Cardiac septum (tissue), 1 donor: Measurements from ENCODE around the gene PLEKHA7. TPM values are rescaled to one million over a fixed set of nuclear protein-coding genes. Genes with fewer than 3 reads are reported as not detected.
"Not testable (repeated sequence)": the region's sequence is repeated elsewhere in the genome, so short reads cannot be mapped to it uniquely, and the experiment has no call there.

Source experiments
- DNase-seq: peaks from one replicate; pipeline ENCODE4 v3.0.0-alpha.2; 2020; ENCODE audit warnings: low spot score
- intact Hi-C: fragments of 100-400 bp; cut with DNase I; formaldehyde crosslinking; loops from one replicate; pipeline ENCODE4 v1.14.0; 2022
- total RNA-seq: library from RNA; stranded (reverse); fragmentation: NEBNext Ultra II Directional; extraction: Animal tissue kit (Norgen Biotek cat#: 25700); gene quantifications from one replicate; pipeline ENCODE4 v1.2.1, GENCODE V29; 2021
- donor health status: DM: no; HTN: no; CAD: no.

The PLEKHA7 gene
- total RNA-seq, 1 donor from 2014 or later = 77.1 TPM

DNA sequence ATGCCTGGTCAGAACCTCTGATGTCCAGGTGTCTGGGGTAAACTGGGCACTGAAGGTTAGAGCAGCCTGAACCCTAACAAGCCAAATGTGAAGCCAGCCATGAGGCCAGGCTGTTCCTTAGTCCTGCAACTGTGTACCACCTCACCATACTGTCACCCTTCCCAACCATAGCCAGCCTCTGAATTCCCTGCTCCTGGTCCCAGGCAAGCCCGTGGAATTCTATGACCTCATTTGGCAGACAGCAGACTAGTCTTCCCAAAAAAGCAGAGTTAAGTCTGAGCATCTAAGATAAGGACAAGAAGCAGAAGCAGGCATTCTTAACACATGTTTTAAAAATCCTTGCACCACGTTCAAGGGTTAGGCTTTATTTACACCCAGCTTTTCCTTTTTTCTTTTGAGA, 140.9 kb downstream of the PLEKHA7 start:
- no peak for DNase-seq
- intact Hi-C loops = no loop called here

DNA sequence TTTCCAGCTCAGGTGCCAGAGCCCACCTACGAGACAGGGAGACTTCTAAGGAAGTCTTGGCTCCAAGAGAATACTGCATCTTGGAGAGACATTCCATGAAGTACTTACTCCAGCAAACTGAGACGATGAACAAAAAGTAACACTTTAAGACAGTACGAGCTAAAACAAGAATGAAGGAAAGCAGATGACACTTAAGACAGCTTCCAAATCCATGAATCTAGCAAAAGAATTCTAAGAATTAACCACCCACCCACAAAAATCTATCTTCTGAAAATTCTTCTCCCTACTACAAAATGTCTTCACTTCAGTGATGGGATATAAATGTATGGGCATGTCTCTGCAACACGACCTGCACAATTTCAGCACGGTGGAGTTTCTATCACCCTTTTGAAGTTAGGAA, 142.8 kb downstream of the PLEKHA7 start:
- DNase-seq = no peak
- intact Hi-C loops = no loop called here

DNA sequence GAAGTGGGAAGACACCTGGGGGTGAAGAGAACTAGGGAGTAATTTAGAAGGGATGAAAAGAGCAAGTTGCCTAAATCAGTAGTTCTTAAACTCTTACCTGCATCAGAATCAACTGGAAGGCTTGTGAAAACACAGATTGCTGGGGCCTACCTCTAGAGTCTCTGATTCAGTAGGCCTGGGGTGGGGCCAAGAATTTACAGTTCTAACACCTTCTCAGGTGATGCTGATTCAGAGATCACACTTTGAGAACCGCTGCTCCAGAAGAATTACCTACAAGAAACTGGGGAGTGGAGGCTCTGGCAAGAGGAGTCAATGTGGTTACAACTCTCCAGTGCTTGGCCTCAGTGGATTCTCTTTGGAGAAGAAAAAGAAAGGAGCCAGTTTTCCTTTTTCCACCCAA, 147.1 kb downstream of the PLEKHA7 start:
- intact Hi-C loops = no loop called here
- no peak for DNase-seq

DNA sequence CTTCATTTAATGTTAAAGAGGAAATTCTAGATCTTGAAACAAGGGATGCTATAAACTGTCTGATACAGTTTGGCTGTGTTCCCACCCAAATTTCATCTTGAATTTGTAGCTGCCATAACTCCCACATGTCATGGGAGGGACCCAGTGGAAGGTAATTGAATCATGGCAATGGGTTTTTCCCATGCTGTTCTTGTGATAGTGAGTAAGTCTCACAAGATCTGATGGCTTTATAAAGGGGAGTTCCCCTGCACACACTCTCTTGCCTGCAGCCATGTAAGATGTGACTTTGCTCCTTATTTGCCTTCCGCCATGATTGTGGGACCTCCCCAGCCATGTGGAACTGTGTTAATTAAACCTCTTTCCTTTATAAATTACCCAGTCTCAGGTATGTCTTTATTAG, 149.8 kb downstream of the PLEKHA7 start:
- intact Hi-C loops = not testable (repeated sequence)

DNA sequence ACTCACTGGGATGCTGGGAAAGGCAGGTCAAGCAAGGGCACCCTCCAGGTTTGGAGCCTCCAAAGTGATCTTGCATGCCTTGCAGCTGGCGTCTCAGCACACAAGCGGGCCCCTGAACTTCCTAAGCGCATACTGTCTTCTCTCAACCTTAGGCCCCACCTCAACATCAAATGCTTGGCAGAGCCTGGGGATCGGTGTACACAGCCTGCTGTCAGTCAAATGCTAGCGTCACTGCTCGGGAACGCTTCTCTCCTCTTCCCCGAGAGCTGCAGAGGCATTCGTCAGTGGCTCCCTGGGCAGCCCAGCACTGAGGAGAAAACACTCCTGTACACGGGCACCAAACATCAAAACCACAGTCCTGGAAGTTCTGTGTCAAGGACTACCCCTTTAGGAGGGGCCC, 150.8 kb downstream of the PLEKHA7 start:
- no peak for DNase-seq
- intact Hi-C loops = no loop called here

More for the DNA sequence above, 149.8 kb downstream of the PLEKHA7 start:
- DNase-seq = not testable (repeated sequence)

DNA sequence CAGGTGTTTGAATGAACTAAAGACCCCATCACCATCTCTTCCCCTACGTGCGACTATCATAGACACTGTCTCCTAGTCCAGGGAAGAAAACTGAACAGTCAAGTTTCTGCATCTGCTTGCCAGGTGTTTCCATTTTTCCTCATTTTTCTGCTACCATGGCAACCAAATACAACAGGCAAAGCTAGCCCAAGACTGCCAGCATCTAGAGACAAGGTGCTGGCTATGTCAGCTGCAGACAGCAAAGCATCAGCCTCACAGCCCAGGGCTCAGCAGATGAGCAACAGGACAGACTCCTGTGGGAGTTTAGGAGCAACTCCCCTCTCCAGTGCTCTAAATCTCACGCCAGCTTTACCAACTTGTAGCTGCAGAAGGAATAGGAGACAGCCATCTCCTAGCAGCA, 151.5 kb downstream of the PLEKHA7 start:
- DNase-seq = no peak
- intact Hi-C loops = no loop called here

DNA sequence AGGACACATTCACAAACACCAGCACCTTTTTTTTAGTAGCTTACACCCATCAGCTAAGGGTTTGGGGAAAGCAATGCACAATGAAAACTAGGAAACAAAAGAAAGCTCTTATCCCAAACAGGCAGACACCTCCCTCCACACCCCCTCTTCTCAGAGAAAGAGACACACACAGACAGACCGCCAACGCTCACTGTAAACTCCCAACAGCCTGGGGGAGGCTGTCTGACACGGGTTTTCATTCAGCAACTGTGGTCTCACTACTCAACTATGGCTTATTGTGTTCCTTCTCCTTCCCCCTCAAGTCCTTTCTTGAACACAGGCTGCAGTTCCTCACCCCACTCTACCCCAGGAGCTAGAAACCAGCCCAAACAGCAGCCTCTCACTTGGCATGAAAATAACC, 152.4 kb downstream of the PLEKHA7 start:
- intact Hi-C loops = no loop called here
- DNase-seq = no peak

DNA sequence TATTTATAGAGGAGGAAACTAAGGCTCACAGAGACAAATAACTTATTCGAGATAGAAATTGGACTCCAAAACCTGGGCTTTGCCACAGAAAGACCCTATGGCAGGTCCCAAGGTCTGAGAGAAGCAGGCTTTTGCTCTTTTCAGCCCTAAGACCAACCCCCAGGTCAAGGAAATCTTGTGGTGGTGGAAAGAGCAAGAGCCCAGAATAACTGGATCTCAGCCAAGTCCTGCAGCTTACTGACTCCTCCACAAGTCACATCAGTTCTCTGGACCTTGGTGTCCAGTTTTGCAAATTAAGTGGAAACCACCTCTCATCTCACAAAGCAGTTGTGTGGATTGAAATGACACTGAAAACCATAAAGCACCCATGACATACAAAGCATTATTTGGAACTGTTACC, 153.6 kb downstream of the PLEKHA7 start:
- intact Hi-C loops = no loop called here
- no peak for DNase-seq

DNA sequence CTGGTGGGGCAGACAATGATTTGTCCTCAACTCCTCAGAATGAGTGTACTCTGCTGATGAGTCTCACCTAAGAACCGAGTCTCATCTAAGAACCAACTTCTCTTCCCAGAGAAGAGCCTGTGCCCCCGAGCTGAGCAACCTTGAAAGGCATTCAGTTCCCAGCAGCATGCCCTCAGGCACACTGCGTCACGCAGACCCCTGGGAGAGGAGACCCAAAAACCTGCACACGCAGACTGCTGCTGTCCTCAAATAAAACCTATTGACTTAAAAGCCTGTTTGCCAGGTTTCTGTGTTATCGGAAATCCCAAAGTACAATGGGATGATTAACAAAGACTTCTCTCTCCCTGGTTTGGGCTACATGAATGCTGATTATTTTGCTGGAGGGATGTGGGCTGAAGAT, 154.6 kb downstream of the PLEKHA7 start:
- intact Hi-C loops = no loop called here
- DNase-seq = no peak

DNA sequence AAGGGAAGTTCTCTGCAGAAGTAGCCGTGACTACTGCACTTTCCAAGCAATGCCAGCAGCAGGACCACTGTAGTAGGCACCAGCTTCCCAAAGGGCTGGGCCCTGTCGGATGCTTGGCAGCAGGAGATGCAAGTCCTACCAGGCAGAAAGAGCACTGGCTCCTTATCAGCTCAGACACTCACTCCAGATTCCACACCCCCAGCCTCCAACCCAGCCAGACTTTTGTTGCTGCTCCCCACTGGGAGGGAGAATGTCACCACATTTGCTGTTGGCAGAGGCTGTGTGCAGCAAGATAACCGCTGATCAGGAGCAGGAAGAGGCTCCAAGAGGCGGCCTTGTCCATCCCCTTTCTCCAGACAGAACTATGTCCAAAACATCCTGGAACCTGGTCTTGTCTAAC, 157.0 kb downstream of the PLEKHA7 start:
- intact Hi-C loops = loop anchor here (2.0 kb wide), 1 partner anchor 78 kb away; no protein-coding TSS in a partner anchor
- peak; percentile 84 for DNase-seq

DNA sequence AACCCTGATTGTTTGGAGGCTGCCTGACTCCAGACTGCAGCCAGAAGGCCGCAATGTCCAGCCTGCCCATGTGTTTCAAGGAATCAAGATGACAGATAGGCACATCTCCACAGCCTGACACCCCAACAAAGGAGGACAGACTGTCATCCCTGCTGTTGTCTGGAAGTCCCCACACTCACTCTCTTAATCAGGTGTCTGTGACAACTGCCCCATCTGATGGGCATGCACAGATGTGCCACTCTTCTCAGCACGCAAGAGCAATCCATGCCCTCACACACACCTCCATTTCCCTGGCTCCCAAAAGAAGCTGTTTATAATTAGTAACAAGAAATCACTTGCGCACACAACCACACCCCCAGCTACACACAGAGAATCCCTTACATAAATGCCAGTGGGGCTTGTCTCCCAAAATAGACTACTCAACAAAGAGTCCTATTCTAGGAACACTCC, 158.2 kb downstream of the PLEKHA7 start:
- intact Hi-C loops = loop anchor here (1.0 to 2.0 kb wide), 2 partner anchors 25 to 79 kb away; no protein-coding TSS in a partner anchor
- no peak for DNase-seq

DNA sequence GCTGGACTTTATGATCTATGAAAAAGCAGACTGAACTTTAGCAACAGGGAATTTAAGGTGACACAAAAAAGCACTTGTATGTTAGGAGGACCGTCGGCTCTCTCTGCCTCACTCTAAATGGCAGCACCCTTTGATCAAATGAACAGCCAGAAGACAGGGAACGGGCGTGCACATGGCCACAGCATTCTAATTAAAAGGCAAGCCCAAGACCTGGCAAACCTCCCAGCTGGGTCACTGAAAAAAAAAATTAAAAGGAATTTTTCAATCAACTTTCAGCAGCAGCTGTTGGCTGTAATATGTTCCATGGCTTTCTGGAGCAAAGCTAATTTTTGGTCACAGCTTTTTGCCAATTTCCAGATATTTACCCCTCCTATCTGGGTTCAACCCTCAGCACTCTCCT, 159.2 kb downstream of the PLEKHA7 start:
- intact Hi-C loops = loop anchor here (5.0 kb wide), 1 partner anchor 43 kb away; no protein-coding TSS in a partner anchor
- DNase-seq = no peak

DNA sequence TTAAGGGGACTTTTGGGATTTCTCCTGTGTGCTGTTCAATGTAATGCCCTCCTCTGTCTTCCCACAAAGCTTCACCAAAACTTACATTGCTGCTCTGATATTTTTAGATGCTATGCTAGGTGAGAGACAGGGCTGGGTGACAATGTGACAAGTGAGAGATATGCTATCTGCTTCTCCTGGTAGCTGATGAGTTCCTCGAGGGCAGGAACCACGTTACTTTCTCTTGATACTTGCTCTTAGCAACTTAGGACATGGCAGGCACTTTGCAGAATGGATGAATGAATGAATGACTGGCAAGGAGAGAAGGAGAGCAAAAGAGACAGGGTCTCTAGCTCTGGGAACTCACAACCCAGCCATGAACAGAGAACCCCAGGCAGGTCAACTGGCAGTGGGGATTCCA, 160.4 kb downstream of the PLEKHA7 start:
- intact Hi-C loops = loop anchor here (5.0 kb wide), 1 partner anchor 42 kb away; no protein-coding TSS in a partner anchor
- DNase-seq = no peak

DNA sequence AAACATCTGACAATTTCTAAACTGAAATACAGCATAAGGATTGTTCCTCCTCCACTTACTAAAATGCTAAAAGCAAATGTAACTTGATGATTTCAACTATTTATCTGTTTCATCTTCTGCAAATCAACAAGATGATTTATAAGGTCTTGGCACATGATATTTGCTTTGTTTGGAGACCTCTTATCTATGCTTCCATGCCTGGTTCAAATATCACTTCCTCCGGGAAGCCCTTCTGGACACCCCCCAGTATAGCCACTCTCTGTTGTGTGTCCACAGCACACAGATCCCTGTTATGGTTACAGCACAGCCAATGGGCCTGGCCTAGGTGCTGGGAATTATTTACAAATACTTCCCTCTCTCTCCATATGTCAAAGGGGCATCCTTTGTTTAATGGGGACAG, 160.9 kb downstream of the PLEKHA7 start:
- DNase-seq = no peak
- intact Hi-C loops = loop anchor here (5.0 kb wide), 1 partner anchor 41 kb away; no protein-coding TSS in a partner anchor

DNA sequence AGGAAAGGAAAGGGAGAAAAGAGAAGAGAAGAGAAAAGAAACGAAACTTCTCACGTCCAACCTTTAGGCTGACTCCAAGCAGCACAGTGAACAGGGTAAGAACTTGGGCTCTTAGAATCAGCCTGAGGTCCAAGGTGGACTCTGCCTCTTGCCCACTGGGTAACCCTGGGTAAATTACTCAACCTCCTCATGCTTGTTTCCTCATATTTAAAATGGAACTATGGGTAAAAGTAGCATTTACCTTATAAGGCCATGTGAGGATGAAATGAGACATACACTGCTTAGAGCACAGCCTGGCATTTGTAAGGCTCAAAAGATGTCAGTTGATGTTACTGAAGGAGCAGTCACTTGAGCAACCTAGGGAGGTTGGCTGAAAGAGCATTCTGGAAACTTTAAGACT, 167.9 kb downstream of the PLEKHA7 start:
- intact Hi-C loops = no loop called here
- DNase-seq = no peak

DNA sequence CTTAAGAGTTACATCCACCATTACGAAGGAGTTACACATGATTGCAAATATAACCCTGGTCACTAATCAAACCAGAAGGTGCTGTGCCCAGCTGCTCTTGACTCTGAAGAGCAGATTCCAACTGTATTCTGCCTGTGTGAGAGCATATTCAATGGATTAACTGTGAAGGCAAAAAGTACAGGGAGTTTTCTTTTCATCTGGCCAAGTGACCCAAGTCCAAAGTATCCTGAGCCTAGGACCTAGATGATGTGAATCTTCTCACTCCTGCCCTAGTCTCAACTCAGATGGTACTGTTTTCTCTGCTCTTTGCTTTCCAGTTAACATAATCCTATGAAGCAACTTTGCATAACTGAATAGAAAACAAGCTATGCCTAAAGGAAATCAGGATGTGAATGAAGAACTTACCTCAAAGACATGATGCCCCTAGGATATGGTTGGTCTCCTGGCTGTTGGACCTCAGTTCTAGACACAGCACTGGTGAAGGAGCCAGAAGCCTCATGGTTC, 169.9 kb downstream of the PLEKHA7 start:
- intact Hi-C loops = no loop called here
- DNase-seq = no peak

DNA sequence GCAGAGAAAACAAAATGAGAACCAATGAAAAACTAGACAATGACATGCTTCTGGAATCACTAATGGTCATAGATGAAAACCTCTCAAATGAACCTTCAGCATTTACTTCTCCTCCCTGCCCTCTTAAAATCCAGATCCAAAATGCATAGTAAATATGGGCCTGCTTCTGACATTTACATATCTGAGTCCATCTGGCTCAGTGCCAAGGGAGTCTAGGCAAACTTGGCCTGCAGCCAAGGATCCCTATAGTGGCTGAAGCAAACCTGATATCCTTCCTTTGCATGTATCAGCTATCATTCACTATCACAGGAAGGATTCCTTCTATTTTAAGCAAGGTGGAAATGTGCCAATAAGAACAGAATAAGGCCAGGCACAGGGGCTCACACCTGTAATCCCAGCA, 170.9 kb downstream of the PLEKHA7 start:
- intact Hi-C loops = no loop called here
- no peak for DNase-seq

DNA sequence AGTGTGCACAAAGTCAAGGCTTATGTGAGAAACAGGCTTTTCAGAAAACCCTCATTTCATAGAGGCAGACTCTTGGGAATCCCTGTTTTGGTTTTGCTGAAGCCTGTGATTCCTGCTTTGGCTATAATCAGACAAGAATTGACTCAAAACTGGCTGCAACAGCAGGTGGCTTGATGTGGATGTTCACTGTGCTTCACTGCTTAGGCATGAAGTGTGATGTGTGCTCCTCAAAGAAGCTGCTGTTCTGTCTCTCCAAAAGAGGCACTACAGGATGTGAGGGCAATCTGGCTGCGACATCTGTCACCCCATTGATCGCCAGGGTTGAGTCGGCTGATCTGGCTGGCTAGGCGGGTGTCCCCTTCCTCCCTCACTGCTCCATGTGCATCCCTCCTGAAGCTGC, 172.2 kb downstream of the PLEKHA7 start:
- intact Hi-C loops = no loop called here
- DNase-seq = no peak

DNA sequence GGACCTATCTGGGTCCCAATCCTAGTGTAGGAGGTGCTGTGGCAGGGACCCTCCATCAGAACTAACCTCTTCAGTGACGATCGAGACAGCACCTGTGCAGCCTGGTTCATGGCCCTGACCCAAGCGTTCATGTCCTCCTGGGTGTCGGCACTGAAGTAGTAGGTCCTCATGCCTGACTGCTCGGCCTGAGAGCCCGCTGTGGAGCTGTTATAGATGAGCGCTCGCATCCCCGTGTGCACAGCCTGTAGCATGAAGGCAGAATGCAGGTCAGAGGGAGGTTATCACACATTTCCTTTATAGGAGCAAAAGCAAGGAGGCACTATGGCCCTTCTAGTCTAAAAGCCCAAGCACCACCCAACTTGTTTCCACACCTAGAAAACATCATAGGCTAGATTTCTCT, 172.7 kb downstream of the PLEKHA7 start:
- intact Hi-C loops = no loop called here
- DNase-seq = no peak

DNA sequence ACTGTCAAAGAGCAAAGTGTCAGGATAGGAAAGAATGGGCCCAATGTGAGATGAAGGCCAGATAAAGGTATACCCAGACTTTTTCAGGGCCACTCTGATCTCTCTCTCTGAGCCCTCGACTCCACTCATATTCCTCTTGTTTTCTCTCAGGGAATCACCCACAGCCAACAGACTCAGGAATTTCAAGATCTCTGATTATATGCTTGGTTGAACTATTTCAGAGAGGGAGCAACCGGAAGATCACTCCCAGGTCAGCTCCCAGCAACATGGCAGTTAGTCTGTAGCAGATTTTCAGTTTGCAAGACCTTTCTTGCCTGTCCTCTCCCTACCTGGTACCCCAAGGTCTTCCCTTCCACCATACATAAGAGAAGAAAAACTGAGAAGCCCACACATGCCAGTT, 173.3 kb downstream of the PLEKHA7 start:
- intact Hi-C loops = no loop called here
- no peak for DNase-seq

DNA sequence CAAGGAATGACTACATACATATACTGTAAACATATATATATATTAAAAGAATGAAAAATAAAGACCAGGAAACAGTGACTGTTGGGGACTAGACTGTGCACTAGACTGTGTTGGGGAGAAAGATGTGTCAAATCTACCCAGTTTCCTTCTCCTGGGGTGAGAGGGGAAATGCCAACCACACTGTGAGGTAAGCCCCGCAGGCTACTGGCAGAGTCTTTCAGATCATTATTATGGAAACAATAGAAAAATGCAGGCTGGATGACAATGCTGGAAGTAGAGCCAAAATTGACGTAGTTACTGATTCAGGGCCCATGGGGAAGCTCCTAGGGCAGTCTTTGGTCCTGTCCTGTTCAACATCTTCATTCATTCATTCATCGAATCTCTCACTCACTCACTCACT, 174.4 kb downstream of the PLEKHA7 start:
- intact Hi-C loops = no loop called here

DNA sequence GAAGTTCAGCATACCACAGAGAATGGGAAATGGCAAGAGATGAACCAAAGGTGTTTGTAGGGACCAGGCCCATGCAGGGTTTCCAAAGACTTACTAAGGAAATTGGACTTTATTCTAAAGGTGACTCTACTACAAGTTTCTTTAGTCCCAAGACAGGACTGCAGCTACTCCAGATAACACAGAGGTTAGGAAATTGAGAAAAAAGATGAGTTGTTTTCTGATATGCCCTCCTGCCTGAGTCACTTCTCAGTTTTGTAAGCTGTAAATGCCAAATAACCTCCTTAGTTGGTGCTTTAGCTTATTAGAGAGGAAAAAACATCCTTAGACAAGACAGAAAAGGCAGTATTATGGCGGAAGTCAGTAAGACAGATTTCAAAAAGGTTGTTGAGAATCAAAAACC, 179.8 kb downstream of the PLEKHA7 start:
- intact Hi-C loops = no loop called here
- DNase-seq = no peak

More for the DNA sequence above, 174.4 kb downstream of the PLEKHA7 start:
- no peak for DNase-seq
